Neural progenitor cell (in vitro differentiated cells): Measurements from ENCODE around the gene PSMD8. TPM values are rescaled to one million over a fixed set of nuclear protein-coding genes. Genes with fewer than 3 reads are reported as not detected.
A peak's percentile ranks its signal among the peaks of the same experiment; 100 is the strongest.

Experiments used
- DNase-seq: peaks from one replicate; pipeline ENCODE4 v3.0.0-alpha.2; 2016; ENCODE audit warnings: low spot score
- H2AFZ ChIP-seq: fragments of 200-600 bp; sonication (generic); replicated peaks from 2 replicates; pipeline ENCODE4 v1.6.1; 2016; ENCODE audit warnings: antibody characterized with exemption
- H3F3A ChIP-seq: fragments of 200-600 bp; sonication (generic); 2 replicates; pipeline ENCODE4 v1.6.1; 2016; ENCODE audit warnings: antibody characterized with exemption, low read depth
- H3K27ac ChIP-seq: fragments of 200-600 bp; sonication (generic); 2 replicates; pipeline ENCODE4 v1.5.1; 2016; ENCODE audit warnings: mild to moderate bottlenecking
- H3K27me3 ChIP-seq: fragments of 200-600 bp; sonication (generic); 2 replicates; pipeline ENCODE4 v1.6.1; 2016; ENCODE audit warnings: mild to moderate bottlenecking, moderate library complexity
- H3K36me3 ChIP-seq: fragments of 200-600 bp; sonication (generic); 2 replicates; pipeline ENCODE4 v1.5.1; 2016
- H3K4me1 ChIP-seq: fragments of 200-600 bp; sonication (generic); 2 replicates; pipeline ENCODE4 v1.6.1; 2016; ENCODE audit warnings: mixed run types
- H3K4me2 ChIP-seq: fragments of 200-600 bp; sonication (generic); 2 replicates; pipeline ENCODE4 v1.6.1; 2016
- H3K4me3 ChIP-seq: fragments of 200-600 bp; sonication (generic); 2 replicates; pipeline ENCODE4 v1.5.1; 2016
- H3K79me2 ChIP-seq: fragments of 200-600 bp; sonication (generic); 2 replicates; pipeline ENCODE4 v1.6.1; 2016; ENCODE audit warnings: low read depth
- H3K9ac ChIP-seq: fragments of 200-600 bp; sonication (generic); 2 replicates; pipeline ENCODE4 v1.6.1; 2016
- H3K9me3 ChIP-seq: fragments of 200-600 bp; sonication (generic); 2 replicates; pipeline ENCODE4 v1.5.1; 2016; ENCODE audit warnings: low read depth
- H4K20me1 ChIP-seq: fragments of 200-600 bp; sonication (generic); 2 replicates; pipeline ENCODE4 v1.6.1; 2016; ENCODE audit warnings: low read depth
- H3K27ac Mint-ChIP-seq: 3 replicates; pipeline ENCODE4 v1.8.0; 2021; ENCODE audit warnings: mixed read lengths
- H3K27me3 Mint-ChIP-seq: 2 replicates; pipeline ENCODE4 v1.8.0; 2022; ENCODE audit warnings: low read depth, mild to moderate bottlenecking, inconsistent platforms, moderate library complexity, mixed read lengths; ENCODE audit not compliant: insufficient read depth
- H3K36me3 Mint-ChIP-seq: 3 replicates; pipeline ENCODE4 v1.8.0; 2021; ENCODE audit warnings: mixed read lengths
- H3K4me1 Mint-ChIP-seq: 3 replicates; pipeline ENCODE4 v1.8.0; 2021; ENCODE audit warnings: mixed read lengths
- H3K4me3 Mint-ChIP-seq: 3 replicates; pipeline ENCODE4 v1.8.0; 2021; ENCODE audit warnings: mild to moderate bottlenecking, moderate library complexity, mixed read lengths
- H3K9me3 Mint-ChIP-seq: 3 replicates; pipeline ENCODE4 v1.8.0; 2020; ENCODE audit warnings: mixed read lengths
- CTCF ChIP-seq: fragments of 200-600 bp; sonication (generic); IDR thresholded peaks from 2 replicates; pipeline ENCODE4 v1.5.1; 2017; ENCODE audit warnings: antibody characterized with exemption, mild to moderate bottlenecking
- EZH2 ChIP-seq: fragments of 200-600 bp; sonication (generic); IDR thresholded peaks from 2 replicates; pipeline ENCODE4 v1.6.1; 2017; ENCODE audit warnings: antibody characterized with exemption, mild to moderate bottlenecking, moderate library complexity
- EZH2phosphoT487 ChIP-seq: fragments of 200-600 bp; sonication (generic); IDR thresholded peaks from 2 replicates; pipeline ENCODE4 v1.6.1; 2017; ENCODE audit warnings: antibody characterized with exemption
- total RNA-seq: library from RNA; depleted of rRNA; stranded (reverse); fragments of >200 nt; gene quantifications from 2 replicates; pipeline ENCODE4 v1.2.3, GENCODE V29; 2015; ENCODE audit warnings: low replicate concordance

The PSMD8 gene
- total RNA-seq, 1 donor from 2014 or later = 119 TPM

- H3K27ac Mint-ChIP-seq = no peak overlapping the region
- no peak for DNase-seq
Observed at GRCh38 chr19:38331728-38332127, 42.6 kb upstream of the PSMD8 start.

GRCh38 chr19:38333245-38333644 lies 41.1 kb upstream of the PSMD8 start:
- Histone ChIP-seq H3K4me2 (no peak overlapping the region), H3K9ac (no peak overlapping the region), H3K9me3 (no peaks in the 10 kb centered on the region), H2AFZ (no peak overlapping the region), H3K27me3 (no peaks in the 10 kb centered on the region), H3K27ac (no peak overlapping the region), H3K79me2 (no peaks in the 10 kb centered on the region), H4K20me1 (no peaks in the 10 kb centered on the region), H3K4me3 (no peak overlapping the region), H3F3A (peaks cover 21% of the 10 kb centered on the region), H3K36me3 (no peaks in the 10 kb centered on the region), H3K4me1 (no peaks in the 10 kb centered on the region)
- TF ChIP-seq EZH2phosphoT487 = no peak
- TF ChIP-seq EZH2 = no peak
- no peak for TF ChIP-seq CTCF
- Mint-ChIP-seq H3K27ac (no peak overlapping the region), H3K4me1 (peaks cover 9% of the 10 kb centered on the region), H3K36me3 (no peaks in the 10 kb centered on the region), H3K4me3 (no peak overlapping the region), H3K9me3 (no peaks in the 10 kb centered on the region), H3K27me3 (peaks cover 5% of the 10 kb centered on the region)
- no peak for DNase-seq

More at GRCh38 chr19:38331728-38332127, 42.6 kb upstream of the PSMD8 start:
- Mint-ChIP-seq H3K36me3 (no peaks in the 10 kb centered on the region), H3K4me3 (no peak overlapping the region), H3K4me1 (peaks cover 6% of the 10 kb centered on the region), H3K9me3 (no peaks in the 10 kb centered on the region), H3K27me3 (peaks cover 5% of the 10 kb centered on the region)
- TF ChIP-seq CTCF = no peak
- no peak for TF ChIP-seq EZH2phosphoT487
- no peak for TF ChIP-seq EZH2
- H3K9ac ChIP-seq = no peak overlapping the region
- H3F3A ChIP-seq = peaks cover 10% of the 10 kb centered on the region
- no peaks in the 10 kb centered on the region for H3K4me1 ChIP-seq
- no peak overlapping the region for H3K4me3 ChIP-seq
- no peaks in the 10 kb centered on the region for H3K79me2 ChIP-seq
- no peaks in the 10 kb centered on the region for H3K27me3 ChIP-seq
- no peak overlapping the region for H3K27ac ChIP-seq
- H3K36me3 ChIP-seq = no peaks in the 10 kb centered on the region
- H2AFZ ChIP-seq = no peak overlapping the region
- no peaks in the 10 kb centered on the region for H3K9me3 ChIP-seq
- H3K4me2 ChIP-seq = no peak overlapping the region
- no peaks in the 10 kb centered on the region for H4K20me1 ChIP-seq

GRCh38 chr19:38335949-38336637 lies 38.3 kb upstream of the PSMD8 start:
- Mint-ChIP-seq H3K27ac (no peak overlapping the region), H3K9me3 (no peaks in the 10 kb centered on the region), H3K27me3 (peaks cover 3% of the 10 kb centered on the region), H3K36me3 (no peaks in the 10 kb centered on the region), H3K4me3 (peak overlapping the region; percentile 88), H3K4me1 (peaks cover 16% of the 10 kb centered on the region)
- peaks cover 35% of the 10 kb centered on the region for H3F3A ChIP-seq
- H3K4me3 ChIP-seq = peak overlapping the region; percentile 67
- H2AFZ ChIP-seq = peak overlapping the region; percentile 79
- H3K79me2 ChIP-seq = no peaks in the 10 kb centered on the region
- H3K4me1 ChIP-seq = peaks cover 8% of the 10 kb centered on the region
- H3K9ac ChIP-seq = no peak overlapping the region
- H4K20me1 ChIP-seq = no peaks in the 10 kb centered on the region
- no peaks in the 10 kb centered on the region for H3K9me3 ChIP-seq
- TF ChIP-seq EZH2phosphoT487 = no peak
- no peak for TF ChIP-seq EZH2
- TF ChIP-seq CTCF = no peak
- no peak overlapping the region for H3K27ac ChIP-seq
- H3K27me3 ChIP-seq = no peaks in the 10 kb centered on the region
- H3K4me2 ChIP-seq = peak overlapping the region; percentile 82
- peak; percentile 96 for DNase-seq
- no peaks in the 10 kb centered on the region for H3K36me3 ChIP-seq
